Stimulated activated CD4-positive, alpha-beta T cell treated with anti-CD3 and anti-CD28 coated beads, Interleukin-2, amount 100 ng/mL, for 4 hours (primary cell): ENCODE measurements around the gene CFAP58.

Experiments
- DNase-seq: peaks from one replicate; pipeline ENCODE4 v3.0.0-alpha.2; 2020; ENCODE audit warnings: low read depth

The CFAP58 gene

DNA sequence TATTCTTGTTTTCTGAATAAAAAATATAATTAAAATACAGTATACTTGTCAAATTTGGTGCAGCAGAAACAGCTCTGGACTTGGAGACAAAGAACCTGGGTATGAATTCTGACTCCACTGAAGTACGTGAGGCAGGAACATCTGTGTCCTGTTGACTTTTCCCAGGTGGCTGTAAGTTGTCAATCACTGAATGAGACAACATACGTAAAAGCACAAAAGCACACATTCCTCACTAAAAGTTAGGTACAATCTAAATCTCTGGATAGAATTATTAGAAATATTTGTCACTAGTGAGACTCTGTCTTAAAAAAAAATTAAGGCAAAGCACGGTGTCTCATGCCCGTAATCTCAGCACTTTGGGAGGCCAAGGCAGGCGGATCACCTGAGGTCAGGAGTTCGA is 18.1 kb downstream of the CFAP58 start:
- no peak for DNase-seq

DNA sequence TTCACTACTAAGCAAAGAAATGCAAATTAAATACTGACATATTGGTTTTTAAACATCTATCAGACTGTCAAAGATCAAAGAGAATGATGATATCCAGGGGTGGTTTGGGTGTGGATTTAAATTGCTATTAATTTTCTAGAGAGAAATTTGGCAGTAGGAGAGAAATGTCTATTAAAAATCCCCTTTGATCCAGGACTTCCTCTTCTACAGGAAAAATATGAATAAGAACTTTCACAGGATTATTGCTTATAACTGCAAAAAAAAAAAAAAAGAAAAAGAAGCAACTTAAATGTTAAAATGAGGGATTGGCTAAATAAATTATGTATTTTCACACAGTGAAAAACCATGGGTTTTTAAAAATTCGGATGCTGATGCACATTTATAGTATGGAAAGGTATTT is 21.0 kb downstream of the CFAP58 start:
- no peak for DNase-seq

DNA sequence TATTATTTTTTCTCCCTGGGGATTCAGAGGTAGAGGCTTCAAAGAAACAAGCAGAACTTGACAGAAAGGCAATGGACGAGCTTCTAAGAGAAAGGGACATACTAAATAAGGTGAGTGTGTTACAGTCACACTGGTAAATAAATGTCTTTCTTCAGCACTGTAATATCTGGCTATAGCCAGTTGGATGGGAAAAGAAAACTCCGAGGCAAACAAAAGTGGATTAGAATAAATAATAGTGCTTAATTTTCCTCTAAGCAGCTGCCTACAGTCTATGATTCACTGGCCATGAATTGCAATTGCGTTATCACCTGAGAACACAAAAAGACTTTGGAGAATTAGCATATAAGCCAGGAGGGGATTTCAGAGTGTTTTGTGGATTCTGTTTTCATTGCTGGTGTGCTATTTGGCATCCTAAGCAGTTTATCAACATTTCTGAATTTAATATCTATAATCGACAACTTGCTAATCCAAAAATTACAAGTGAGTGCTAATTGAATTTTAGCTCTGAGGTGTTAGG is 23.2 kb downstream of the CFAP58 start:
- no peak for DNase-seq

DNA sequence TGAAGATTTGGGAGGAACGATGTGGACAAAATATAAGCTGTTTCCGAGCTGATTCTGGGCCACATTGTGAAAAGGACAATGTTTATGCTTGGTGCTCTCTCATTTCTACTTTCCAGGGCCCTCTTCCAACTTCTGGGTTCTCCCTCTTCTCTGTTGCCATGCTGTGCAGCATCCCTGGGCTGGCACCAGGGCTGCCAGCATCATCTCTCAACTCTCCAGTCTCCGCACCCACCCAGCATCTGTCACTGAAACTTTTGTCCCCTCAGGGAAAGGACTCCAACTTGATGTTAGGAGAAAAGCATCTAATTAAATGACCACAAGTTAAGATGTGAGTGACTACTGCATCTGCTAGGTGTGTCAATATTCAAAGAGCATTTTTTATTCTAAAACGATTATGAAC is 26.7 kb downstream of the CFAP58 start:
- DNase-seq, result no peak

DNA sequence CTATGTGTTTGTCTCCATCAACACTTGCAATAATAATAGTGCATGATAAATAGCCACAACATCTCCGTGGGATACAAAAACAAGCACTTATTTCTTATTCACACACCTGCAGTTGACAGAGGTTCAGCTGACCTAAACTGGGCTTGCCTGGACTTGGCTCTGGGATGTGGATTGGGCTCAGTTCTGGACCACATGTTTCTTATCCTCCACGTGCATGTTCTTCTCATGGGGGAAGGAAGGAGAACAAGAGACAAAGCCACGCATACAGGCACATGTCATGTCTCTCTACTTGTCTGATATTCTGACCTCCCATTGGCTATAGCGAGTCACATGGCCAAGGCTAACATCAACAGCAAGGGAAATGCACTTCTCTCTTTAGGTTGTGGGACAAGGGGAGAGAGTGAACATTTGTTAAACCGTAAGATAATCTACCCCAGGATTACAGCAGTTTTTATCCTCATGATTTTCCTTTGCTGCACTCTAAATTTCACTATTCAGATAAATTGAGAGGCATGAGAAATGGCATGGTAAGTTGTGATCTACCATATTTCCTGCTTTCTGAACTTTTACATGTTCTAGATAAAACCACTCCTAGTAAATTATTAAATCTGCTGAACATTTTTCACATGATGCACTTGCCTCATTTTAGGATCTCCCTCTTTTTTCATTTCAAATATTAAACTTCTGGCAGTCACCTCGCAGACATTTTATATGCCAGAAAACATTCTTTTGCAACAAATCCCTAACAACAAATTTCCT is 33.7 kb downstream of the CFAP58 start:
- DNase-seq, result no peak

DNA sequence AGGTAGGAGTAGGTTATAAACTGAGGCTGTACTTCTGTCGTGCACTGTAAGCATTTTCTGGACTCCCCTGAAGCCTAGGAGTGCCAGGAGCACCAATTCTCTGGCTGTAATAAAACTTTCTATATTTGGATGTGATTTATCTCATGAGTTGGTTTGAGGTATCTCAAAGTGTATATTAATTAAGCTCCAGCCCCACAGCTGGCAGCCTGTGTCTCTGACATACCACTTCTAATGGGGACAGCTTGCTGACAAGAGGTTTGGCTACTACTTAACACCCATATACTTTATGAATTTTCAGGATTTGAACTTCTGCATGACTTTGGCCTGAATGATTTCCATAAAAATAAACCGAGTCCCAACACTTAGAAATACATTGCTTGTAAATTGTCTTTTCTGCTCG is 35.2 kb downstream of the CFAP58 start:
- DNase-seq, result no peak

DNA sequence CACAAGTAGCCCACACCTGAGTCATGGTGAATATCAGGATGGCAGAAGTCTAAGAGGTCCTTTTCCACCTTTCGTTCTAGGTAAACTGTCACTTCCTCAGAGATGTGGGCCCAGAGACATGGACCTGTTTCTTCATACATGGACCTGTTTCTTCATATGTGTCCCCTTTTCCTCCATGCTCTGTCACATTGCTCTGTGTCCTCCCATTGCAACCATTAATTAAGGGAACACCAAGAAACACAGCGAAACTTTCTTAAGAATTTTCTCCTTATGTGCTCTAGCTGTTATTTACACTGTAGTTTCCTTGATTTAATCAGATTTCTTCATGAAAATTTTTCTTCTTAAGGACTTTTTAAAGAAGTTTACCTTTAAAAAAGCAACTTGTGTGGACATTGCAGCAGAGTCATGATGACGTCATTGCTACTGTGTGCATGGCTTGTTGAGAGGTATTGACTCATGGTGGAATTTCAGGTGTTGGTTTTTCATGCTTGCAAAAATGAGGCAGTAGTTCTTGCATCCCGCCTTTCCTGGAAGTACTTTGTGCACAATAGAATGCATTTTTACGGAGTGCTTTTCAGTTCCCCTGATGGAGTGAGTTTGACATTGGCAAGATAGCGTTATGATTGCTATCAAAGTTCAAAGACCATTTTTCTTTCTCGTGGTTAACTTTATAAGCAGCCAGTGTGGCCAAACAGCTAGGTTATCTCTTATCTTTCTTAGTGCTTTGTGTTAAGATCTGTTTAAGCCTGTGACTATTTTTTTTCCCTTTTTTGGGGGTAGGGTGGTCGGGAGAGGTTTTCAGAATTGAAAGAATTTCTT is 37.7 kb downstream of the CFAP58 start:
- no peak for DNase-seq

DNA sequence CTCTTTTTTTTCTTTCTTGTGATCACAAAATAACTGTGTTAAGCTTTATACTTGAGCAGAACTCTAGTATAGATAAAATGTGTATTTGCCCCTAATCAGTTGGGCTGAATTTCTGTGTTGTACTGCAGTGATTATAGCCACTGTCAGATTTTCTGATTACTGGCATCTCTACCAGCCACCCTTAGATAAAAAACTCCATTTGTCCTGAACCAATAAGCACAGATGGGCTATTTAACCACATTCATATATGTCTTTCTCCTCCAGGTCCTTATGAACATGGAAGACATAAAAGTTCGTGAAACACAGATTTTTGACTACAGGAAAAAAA is 38.3 kb downstream of the CFAP58 start:
- no peak for DNase-seq

DNA sequence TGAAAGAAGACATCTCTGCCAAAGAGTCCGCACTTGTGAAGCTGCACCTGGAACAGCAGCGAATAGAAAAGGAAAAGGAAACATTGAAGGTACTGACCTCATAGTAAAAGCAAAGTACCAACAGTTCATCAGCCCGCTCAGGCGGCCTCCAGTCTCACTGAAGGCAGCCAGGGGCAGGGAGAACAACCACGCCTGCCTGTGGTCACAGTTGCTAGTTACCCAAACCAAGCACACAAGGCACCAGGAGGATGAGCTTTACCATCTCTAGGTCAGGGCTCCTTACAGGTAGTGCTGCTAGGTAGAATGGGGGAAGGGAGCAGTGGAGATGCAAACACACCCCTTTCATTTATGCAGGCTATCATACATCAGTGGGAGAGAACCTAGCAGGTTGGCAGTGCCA is 39.8 kb downstream of the CFAP58 start:
- no peak for DNase-seq

DNA sequence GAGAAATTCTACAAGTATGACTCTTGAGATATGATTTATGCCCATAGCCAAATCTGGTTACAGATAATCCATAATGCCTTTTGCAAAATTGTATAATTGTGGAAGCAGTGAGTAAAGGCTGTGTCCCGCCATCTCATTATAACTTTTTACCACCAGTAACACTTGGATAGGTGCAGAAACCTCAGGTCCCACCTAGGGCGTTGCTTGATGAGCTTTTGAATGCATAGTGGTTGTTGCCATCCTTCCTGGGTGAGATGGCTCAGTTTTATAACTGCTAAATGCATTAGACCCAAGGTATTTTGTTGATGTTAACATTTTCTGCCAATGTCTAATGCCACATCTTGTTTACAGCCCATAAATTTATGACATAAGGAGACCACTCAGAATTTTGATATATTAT is 42.9 kb downstream of the CFAP58 start:
- DNase-seq, result no peak

DNA sequence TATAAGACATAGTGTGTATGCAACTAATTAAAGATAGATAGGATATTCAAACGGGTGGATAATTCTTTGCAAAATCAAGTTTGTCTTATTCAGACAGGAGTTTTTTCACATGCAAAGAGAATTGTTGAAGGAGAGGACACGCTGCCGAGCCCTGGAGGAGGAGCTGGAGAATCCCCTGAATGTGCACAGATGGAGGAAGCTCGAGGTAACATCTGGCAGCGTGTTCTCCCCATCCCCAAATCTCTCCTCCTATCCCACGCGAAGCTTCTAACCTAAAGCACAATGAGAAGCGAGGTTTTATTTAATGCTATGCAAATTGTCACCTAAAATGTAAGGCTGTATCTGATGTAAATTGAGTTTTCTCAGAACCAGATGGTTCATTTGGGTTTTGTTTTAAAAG is 50.0 kb downstream of the CFAP58 start:
- no peak for DNase-seq

DNA sequence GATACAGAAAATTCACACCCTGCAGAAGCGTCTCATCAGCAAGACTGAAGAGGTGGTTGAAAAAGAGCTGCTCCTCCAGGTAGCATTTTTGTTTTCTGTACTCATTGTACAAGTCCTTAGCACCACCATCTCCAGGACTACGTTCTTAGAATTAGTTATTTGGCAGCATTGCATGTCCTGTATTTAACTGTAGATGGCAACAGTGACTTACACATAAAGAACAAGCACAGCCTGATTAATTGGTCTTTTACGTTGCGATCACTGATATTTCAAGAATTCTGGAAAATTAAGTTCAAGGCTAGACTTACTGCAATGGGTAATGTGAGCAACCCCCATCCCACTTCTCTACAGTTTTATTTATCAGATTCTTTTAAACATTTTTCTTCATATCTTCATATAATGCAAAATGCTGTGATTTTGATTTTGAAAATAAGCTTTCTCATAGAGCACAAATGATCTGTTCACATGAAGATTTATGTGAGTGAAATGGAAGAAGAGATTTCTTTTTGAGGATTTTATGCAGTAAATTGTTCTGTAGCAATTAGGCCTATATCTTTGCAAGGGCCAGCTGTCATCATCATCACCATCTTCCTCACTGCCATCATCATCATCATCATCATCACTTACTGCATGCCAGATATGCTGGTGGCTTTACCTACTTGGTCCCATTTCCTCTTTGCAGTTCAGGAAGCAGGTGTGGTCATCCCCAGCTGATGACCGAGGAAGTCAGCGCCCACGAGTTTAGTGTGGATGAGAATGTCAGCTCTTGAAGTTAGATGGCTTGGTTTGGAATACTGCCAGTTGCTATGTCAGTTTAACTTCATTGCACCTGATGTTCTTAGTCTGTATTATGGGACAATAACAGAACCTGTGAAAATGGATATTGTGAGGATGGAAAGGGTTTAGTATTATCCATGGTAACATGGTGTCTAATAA is 53.4 kb downstream of the CFAP58 start:
- DNase-seq, result no peak

DNA sequence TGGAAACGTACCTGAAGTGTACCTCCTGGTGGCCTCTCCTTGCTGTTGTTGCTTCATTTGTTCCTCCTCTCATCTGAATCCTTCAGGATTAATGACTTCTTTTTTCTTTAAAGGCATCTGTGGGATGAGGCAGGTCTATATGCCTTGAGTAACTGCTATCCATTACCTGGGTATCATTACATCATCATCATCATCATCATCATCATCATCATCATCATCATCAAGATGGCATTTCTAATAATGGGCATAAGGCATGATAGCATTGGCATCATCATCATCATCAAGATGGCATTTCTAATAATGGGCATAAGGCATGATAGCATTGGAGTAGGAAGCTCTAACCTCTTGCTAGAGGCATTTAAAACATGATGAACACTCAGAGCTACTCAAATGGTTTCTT is 59.9 kb downstream of the CFAP58 start:
- DNase-seq, result no peak

DNA sequence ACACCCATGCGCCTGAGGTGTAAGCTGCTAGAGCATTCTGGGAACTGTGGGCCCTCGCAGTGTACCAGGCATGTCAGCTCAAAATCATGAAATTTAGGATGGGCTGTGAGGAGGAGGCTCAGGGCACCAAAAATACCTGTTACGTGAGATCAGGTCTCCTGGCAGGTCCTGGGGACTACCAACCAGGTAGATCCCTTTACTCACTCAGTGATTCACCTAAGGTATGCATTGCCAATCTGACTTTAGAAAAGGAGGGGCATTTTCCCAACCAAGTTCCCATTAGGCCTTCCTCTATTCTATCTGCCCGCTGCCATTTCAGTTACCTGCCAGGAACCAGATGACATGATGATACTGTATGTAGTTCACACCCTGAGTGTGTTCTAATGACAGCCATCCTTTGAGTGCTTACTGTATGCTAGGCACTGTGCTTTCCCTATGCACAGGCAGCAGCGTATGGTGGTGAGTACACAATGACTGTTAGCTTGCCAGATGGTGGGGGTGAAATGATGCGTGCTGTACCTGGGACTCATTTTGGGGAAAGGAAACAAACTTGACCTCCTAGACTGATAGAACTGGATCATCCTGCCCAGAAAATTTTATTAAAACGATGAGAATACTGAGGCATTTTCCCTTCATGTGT is 62.0 kb downstream of the CFAP58 start:
- DNase-seq, result no peak

DNA sequence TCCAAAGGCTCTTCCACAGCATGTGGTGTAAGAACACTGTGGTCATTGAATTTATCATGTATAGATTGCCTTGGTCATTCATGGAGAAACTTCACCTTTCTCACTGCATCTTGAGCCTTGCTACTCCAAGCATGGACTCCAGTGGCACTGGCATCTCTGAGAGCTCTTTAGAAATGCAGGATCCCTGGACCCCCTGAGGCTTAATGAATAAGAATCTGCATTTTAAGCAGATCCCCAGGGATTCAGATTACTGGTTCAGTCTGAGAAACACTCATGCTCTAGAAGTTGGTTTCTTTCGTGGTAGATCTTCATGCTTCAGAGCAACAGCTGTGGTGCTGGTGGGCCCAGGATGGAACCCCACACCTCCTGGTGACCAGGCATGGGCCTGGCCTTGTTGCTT is 63.2 kb downstream of the CFAP58 start:
- DNase-seq, result no peak

DNA sequence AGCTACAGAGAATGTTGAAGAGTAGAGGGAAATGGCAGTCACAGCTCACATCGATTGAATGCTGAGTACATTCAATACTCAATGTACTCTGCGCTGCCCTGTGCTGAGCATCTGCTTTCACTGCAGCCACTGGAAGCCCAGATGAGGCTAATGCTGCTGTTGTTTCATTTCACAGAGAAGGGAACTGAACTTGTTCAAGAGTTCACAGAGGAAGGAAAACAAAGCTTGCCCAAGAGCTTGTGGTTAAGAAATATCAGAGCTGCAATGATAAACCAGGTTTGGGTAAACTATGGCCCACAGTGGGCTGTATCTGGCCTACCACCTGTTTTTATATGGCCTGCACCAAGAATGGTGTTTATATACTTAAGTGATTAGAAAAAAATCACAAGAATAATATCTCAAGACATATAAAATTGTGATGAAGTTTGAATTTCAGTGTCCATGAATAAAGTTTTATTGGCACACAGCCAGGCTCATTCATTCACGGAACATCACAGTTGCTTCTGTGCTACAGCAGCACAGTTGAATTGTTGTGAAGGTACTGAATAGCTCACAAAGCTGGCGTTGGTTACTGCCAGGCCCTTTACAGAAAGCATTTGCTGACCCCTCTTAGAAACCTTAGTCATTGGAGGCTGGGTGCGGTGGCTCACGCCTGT is 64.1 kb downstream of the CFAP58 start:
- DNase-seq, result no peak

DNA sequence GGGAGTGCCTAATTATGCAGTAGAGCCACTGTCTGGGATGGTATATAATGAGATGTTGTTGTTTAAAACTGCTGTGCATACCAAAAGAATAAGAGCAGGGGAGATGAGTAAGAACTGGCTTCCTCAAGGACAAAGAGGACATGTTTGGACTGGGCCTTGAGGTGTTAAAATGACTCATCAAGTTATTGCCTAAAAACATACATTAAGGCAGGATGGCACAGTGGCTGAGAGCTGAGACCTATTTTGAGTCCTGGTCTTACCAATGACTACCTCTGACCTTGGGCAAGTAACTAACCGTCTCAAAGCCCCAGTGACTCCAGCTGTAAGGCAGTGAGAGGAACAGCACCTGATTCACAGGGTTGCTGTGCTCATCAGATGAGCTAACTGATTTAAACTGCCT is 71.1 kb downstream of the CFAP58 start:
- DNase-seq, result no peak

DNA sequence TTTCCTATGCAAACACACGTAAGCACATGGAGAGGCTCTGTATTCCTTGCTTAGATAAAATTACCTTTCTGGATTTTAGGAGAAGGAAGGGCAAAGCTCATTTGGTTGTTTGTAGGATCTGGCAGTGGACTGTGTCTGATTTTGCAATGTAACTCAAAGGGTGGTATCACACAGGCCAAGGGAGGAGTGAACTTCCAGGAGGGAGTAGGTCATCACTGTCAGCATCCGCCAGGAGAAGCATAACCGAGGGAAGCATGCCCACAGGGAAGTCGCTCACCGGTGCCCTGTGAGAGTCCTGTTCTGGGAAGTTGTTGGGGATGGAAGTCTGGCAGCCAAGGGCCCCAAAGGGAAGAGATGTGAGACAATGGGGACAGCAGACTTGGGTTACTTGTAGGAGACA is 74.4 kb downstream of the CFAP58 start:
- no peak for DNase-seq

DNA sequence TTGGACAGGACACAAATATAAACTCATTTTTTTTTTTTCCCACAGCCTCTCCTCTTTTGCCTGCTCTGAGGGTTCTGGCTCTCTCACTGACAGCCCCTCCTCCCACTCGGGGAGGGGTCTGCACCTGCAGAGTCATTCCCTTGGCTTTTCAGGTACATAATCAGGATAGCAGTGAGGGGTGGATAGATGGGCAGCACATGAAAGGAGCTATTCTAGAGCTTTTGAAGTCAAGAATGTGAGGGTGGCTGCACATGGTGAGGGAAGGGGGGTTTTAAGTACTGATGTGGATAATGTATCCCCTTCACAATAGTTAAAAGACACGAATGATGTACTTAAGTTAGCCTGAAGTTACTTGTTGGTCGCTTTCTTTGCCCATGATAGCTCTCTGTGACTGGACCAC is 76.2 kb downstream of the CFAP58 start:
- no peak for DNase-seq

DNA sequence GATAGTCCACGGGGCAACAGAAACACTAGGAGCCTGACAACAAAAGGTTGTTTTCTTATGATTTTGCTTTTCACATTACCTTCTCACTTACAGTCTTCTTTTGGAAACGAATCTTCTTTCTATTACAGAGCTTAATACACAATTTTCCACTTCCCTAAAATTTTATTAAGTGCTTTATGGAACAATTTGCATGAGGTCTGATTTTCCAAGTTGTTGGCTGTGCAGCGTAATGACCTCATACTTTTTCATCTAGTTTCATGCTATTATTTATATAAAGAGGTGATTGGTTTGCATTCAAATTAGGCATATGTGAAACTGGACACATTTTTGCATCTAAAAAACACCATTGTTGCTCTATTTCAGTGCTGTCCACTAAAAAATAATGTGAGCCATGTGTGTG is 76.7 kb downstream of the CFAP58 start:
- no peak for DNase-seq

DNA sequence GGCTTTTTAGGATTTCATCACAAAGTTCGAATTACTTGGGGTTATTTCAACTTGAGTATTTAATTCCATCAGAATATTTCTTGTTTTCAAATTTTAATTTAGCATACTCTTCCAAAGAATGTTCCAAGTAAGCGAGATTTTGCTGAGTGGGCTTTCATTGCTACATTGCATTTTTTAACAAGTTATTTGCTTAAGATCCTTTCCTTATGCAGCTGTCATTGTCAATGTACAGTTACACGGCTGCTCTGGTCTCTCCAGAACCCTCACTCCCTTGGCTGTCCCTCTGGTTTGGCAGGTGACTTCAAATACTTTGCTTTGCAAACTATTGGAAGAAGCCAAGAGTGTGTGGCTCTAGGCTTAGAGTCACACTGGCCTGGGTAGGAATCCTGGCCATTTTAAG is 80.0 kb downstream of the CFAP58 start:
- DNase-seq, result no peak

DNA sequence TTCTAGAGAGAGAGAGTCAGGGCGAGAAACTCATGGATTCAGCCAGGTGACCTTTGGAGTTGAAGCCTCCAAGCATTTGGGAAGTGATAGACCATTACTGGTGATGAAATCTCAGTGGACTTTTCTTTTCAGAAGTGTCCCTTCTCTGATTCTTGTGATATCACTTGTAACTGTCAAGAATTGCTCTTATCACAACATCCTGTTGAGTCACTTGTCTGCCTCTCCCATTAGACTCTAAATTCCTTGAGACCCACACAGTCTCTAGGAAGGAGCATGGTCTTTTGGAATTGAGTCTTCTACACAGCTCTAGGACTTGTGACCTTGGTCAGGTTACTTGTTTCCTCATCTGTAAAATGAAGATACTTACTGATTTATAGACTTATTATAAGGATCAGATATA is 81.0 kb downstream of the CFAP58 start:
- no peak for DNase-seq
